ENCODE measurements around the gene SARDH.

SARDH gene

GRCh38 chr9:133777871-133778270, 39.7 kb upstream of the SARDH start:
- Histone ChIP-seq H3K9me3 (ENCODE audit: control insufficient read depth, insufficient read depth, low read depth, low read length) (no peaks in the 10 kb centered on the region), H3K36me3 (ENCODE audit: control insufficient read depth in 2 of 2, insufficient read depth in 1 of 2, low read length in 2 of 2) (peaks cover 0 to 63% of the 10 kb centered on the region in 2 experiments; a peak in 1 of 3 replicates), H3K27ac (ENCODE audit: extremely low read depth, low read depth, low read length) (no peak overlapping the region), H3K4me3 (ENCODE audit: low read depth, low read length) (no peak overlapping the region), H3K4me1 (ENCODE audit: control insufficient read depth, insufficient read depth, low read length) (no peaks in the 10 kb centered on the region)
- TF ChIP-seq YY1 (tag by site-specific recombination; IDR thresholded peaks at IDR 0.05) (no peak), ZFHX2 (tag by site-specific recombination; conservative IDR thresholded peaks at IDR 0.05) (peak; percentile 45)
- POLR2A ChIA-PET, result no interaction called here
- CTCF ChIA-PET, result interaction anchor here (0.6 to 1.7 kb wide), 4 partner anchors 216 to 245 kb away, joined by 3 to 11 read pairs (median 6); no protein-coding TSS in a partner anchor

DNA sequence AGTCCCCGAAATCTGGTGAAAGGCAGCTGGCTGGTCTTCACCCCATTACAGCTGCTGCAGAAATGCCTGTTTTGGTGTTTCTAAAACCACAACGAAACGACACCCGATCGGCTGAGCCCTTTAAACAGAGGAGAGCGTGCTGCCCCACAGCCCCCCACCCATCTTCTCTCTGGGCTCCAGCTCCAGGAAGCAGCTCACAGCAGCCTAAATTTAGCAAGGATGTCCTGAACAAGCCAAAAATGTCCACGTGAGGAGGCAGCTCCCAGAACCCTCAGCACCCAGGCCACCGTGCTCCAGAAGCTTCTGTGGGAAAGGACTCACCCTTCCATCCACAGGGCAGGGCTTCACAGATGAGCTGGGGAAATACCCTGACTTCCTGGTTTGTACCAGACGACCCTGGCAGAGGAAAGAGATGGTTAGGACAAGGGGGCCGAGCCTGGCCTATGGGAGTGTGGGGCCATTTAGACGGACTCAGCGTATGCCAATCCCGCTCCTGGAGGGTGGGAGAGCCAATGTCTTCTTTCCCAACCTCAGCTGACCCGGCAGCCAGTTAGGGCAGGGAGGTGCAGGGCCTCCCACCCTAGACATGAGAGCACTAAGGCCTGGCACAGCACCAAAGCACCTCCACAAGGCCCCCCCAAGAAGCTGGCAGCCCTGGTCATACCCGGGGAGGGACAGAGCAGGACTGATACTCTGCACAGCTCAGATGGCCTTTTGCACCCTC, 39.1 kb upstream of the SARDH start:
- CTCF ChIA-PET, result interaction anchor here (0.6 to 1.7 kb wide), 3 partner anchors 217 to 245 kb away, joined by 3 to 11 read pairs (median 3); no protein-coding TSS in a partner anchor
- peaks cover 0 to 62% of the 10 kb centered on the region in 2 experiments; a peak in 1 of 3 replicates for H3K36me3 ChIP-seq (ENCODE audit: control insufficient read depth in 2 of 2, insufficient read depth in 1 of 2, low read length in 2 of 2)
- H3K4me1 ChIP-seq (ENCODE audit: control insufficient read depth, insufficient read depth, low read length), result no peaks in the 10 kb centered on the region
- no peak overlapping the region for H3K27ac ChIP-seq (ENCODE audit: extremely low read depth, low read depth, low read length)
- H3K9me3 ChIP-seq (ENCODE audit: control insufficient read depth, insufficient read depth, low read depth, low read length), result no peaks in the 10 kb centered on the region
- no peak overlapping the region for H3K4me3 ChIP-seq (ENCODE audit: low read depth, low read length)
- POLR2A ChIA-PET, result no interaction called here
- TF ChIP-seq ZFP3 (tag by site-specific recombination; IDR thresholded peaks at IDR 0.05; ENCODE audit: low read depth) (no peak), SP2 (tag by site-specific recombination; IDR thresholded peaks at IDR 0.05) (no peak), HOXC10 (CRISPR knock-in tag; IDR thresholded peaks at IDR 0.05) (no peak), ZNF266 (tag by site-specific recombination; IDR thresholded peaks at IDR 0.05; ENCODE audit: low read depth) (no peak), ZNF596 (tag by site-specific recombination; IDR thresholded peaks at IDR 0.05) (no peak), YY2 (tag by site-specific recombination; IDR thresholded peaks at IDR 0.05) (no peak)

DNA sequence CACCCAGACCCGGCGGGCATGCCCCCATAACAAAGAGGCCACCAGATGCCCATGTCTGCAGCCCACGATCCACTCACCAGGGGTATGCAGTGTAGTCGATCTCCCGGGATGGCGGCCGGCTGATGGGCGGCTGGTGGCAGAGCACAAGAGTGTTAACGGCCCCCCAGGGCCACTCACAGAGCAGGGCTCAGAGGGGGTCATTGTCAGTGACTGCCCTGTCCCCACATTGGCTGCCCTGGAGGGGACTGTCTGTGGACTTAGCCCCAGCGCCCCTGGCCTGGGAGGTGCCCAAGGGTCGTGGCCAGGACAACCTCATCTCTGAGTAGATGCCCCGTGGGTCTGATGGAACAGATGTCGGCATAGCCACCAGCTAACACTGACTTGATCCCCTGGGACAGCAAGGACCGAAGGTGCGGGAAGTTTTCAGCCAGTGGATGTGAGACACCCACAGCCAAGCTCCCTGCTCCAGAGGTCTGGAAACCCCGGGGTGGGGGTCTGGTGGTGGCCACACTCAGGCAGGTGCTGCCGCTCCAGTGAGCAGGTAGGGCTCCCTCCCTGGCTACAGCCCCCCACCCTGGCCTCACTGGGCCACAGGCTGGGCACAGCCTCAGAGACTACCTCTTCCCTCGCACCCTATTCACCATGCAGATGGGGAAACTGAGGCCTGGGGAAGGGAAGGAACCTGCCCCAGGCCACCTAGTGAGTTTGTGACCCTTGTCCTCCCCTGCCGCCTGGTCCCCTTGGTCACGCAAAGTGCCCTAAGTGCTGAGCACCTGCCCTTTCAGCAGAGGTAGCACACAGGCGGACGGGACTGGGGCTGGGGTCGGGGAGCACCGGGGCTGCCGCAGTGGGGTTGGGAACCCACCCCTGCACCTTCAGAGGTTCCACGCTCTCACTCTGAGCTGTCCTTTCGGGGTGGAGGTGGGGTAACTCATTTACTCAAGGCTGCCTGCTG, 38.1 kb upstream of the SARDH start:
- CTCF ChIA-PET, result interaction anchor here (0.7 to 1.7 kb wide), 2 partner anchors 14 to 218 kb away, joined by 4 to 11 read pairs; no protein-coding TSS in a partner anchor
- H3K36me3 ChIP-seq (ENCODE audit: control insufficient read depth in 2 of 2, insufficient read depth in 1 of 2, low read length in 2 of 2), result peaks cover 0 to 68% of the 10 kb centered on the region in 2 experiments; a peak in 1 of 3 replicates
- no peak overlapping the region for H3K4me3 ChIP-seq (ENCODE audit: low read depth, low read length)
- no peaks in the 10 kb centered on the region for H3K4me1 ChIP-seq (ENCODE audit: control insufficient read depth, insufficient read depth, low read length)
- POLR2A ChIA-PET, result no interaction called here
- no peaks in the 10 kb centered on the region for H3K9me3 ChIP-seq (ENCODE audit: control insufficient read depth, insufficient read depth, low read depth, low read length)
- no peak for TF ChIP-seq ZBTB7A (tag by site-specific recombination; IDR thresholded peaks at IDR 0.05; ENCODE audit: low read depth)
- TF ChIP-seq ZSCAN18 (tag by site-specific recombination; IDR thresholded peaks at IDR 0.05), result no peak
- TF ChIP-seq IKZF3 (tag by site-specific recombination; IDR thresholded peaks at IDR 0.05), result no peak
- TF ChIP-seq, protein P1, sequence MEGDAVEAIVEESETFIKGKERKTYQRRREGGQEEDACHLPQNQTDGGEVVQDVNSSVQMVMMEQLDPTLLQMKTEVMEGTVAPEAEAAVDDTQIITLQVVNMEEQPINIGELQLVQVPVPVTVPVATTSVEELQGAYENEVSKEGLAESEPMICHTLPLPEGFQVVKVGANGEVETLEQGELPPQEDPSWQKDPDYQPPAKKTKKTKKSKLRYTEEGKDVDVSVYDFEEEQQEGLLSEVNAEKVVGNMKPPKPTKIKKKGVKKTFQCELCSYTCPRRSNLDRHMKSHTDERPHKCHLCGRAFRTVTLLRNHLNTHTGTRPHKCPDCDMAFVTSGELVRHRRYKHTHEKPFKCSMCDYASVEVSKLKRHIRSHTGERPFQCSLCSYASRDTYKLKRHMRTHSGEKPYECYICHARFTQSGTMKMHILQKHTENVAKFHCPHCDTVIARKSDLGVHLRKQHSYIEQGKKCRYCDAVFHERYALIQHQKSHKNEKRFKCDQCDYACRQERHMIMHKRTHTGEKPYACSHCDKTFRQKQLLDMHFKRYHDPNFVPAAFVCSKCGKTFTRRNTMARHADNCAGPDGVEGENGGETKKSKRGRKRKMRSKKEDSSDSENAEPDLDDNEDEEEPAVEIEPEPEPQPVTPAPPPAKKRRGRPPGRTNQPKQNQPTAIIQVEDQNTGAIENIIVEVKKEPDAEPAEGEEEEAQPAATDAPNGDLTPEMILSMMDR (tag by site-specific recombination; IDR thresholded peaks at IDR 0.05), result no peak
- no peak for TF ChIP-seq BCL11A (tag by site-specific recombination; IDR thresholded peaks at IDR 0.05; ENCODE audit: low read depth)
- TF ChIP-seq ZIC2 (tag by site-specific recombination; IDR thresholded peaks at IDR 0.05), result no peak
- TF ChIP-seq ZNF670 (tag by site-specific recombination; IDR thresholded peaks at IDR 0.05; ENCODE audit: low read depth), result no peak
- TF ChIP-seq ZBTB26 (tag by site-specific recombination; optimal IDR thresholded peaks at IDR 0.05), result no peak
- TF ChIP-seq ZNF184 (tag by site-specific recombination; IDR thresholded peaks at IDR 0.05), result no peak
- no peak for TF ChIP-seq ZNF266 (tag by site-specific recombination; IDR thresholded peaks at IDR 0.05; ENCODE audit: low read depth)
- no peak for TF ChIP-seq ZFP41 (tag by site-specific recombination; IDR thresholded peaks at IDR 0.05; ENCODE audit: borderline replicate concordance)
- TF ChIP-seq ZNF677 (tag by site-specific recombination; IDR thresholded peaks at IDR 0.05), result no peak
- TF ChIP-seq ZNF366 (tag by site-specific recombination; conservative IDR thresholded peaks at IDR 0.05), result no peak
- no peak overlapping the region for H3K27ac ChIP-seq (ENCODE audit: extremely low read depth, low read depth, low read length)

All from HEK293 (cell line).